Measurements from ENCODE around the gene MKNK1.

Gene MKNK1

DNA sequence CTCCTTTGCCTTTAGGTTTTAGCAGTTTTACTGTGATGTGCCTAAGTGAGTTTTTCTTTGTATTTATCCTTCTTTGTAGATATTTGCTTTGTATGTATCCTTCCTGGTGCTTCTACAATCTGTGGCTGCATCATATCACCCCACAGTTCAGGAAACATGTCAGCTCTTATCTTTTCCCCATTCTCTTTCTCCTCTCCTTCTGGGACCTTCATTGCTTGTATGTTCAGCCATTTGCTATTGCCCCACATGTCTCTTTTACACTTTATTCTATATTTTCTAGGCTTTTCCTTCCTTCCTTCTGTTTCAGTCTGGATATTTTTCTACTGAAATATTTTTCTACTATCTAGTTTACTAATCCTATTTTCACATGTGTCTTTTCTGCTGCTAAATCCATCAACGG lies 67.5 kb downstream of the MKNK1 start:
- no peak for DNase-seq

DNA sequence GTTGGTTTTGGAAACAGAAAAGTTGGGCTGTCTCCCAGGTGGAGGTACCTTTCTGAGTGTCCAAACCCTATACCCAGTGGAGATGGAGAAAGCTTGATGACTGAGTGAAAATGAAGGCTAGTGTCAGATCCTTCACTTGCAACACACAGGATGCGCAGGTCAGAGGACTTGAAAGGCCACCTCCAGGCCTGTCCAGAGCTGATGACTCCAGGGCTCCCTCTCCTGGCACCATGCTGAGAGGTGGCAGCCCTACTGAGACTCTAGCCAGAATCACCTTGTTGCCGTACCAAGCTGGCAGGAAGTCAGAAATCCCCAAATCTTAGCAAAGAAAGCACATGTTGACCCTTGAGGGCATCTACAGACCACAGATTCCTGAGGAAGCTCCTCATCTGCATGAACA lies 69.0 kb downstream of the MKNK1 start:
- DNase-seq = peak; percentile 35

DNA sequence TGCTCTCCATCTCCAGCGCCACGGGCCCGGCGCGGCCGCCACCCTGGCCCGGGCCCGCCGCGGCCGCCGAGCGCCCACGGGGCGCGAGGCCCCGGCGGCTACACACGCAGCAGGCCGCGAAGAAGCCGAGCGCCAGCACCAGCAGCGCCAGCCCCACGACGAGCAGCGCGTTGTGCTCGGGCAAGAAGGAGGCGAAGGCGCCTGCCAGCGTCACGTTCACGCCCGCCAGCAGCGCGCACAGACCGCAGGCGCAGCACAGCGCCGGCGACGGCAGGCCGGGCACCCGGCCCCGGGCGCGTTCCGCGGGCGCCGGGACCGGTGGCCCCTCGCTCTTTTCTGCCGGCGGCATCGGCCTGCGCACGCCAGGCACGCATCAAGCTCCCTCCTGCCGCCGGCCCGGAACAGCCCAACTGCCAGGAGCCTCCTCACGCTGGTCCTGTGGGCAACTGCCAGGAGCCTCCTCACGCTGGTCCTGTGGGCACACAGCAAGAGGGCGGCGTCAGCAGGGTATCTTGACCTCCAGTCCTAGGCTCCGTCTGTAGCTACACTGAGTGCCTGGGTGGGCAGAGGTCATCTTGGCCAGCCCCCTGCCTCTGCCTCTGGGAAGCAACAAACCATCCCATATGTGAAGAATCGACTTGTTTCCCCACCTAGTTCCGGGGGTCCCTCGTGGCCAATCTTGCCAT lies 70.7 kb downstream of the MKNK1 start:
- peak; percentile 13 for DNase-seq

- DNase-seq = peak; percentile 38
These were observed 71.4 kb downstream of the MKNK1 start for GRCh38 chr1:46532498-46533178.

DNA sequence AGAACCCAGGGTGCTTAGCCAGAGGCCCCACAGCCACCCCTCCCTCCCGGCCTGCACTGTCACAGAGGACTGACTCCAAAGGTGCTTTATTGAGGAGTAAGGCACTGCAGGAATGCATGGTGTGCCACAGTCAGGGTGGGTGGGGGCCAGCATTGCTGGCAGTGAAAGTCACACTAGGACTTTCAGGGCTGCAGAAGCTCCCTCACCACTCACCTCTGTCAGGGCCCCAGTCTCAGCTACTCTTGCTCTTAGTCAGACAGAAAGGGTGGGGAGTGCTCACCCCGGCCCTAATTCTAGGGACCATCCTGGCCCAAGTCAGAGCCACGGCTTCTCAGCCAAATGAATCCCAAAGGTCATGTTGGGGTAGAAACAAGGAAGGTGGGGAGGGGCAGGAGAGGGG lies 72.0 kb downstream of the MKNK1 start:
- no peak for DNase-seq

GRCh38 chr1:46530791-46531409 lies 73.2 kb downstream of the MKNK1 start:
- DNase-seq = peak; percentile 27

GRCh38 chr1:46530311-46530710 lies 73.8 kb downstream of the MKNK1 start:
- no peak for DNase-seq

- no peak for DNase-seq
These were observed 74.9 kb downstream of the MKNK1 start for GRCh38 chr1:46529031-46529630.

- peak; percentile 54 for DNase-seq
These were observed 75.6 kb downstream of the MKNK1 start for GRCh38 chr1:46528297-46528955.

- peak; percentile 72 for DNase-seq
These were observed 76.4 kb downstream of the MKNK1 start for GRCh38 chr1:46527474-46528296.

DNA sequence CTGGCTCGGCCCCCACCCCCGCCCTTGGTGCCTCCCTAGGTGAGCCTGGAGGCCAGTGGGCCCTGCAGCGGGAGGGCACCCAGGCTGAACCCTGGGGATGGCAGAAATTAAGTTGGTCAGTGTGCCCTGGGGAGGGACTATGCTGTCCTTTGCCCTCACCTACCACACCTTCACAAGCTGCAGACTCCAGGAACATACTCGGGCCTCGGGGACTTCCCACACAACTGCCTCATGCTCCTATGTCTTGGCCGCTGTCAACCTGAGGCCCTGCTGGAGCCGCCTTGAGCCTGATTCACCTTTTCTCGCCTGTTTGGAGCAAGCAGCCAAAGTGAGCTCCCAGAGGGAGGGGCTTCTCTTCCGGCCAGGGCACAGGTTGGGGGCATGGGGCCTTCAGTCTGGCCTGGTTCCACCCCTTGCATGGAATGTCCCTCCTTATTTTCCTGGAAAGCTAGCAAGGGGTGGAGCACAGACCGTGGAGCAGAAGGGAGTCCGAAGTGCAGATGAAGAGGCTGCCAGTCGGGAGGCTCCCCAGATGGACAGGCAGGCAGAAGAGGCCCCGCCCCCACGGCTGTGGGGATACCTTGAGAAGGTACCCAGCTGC lies 77.3 kb downstream of the MKNK1 start:
- no peak for DNase-seq

DNA sequence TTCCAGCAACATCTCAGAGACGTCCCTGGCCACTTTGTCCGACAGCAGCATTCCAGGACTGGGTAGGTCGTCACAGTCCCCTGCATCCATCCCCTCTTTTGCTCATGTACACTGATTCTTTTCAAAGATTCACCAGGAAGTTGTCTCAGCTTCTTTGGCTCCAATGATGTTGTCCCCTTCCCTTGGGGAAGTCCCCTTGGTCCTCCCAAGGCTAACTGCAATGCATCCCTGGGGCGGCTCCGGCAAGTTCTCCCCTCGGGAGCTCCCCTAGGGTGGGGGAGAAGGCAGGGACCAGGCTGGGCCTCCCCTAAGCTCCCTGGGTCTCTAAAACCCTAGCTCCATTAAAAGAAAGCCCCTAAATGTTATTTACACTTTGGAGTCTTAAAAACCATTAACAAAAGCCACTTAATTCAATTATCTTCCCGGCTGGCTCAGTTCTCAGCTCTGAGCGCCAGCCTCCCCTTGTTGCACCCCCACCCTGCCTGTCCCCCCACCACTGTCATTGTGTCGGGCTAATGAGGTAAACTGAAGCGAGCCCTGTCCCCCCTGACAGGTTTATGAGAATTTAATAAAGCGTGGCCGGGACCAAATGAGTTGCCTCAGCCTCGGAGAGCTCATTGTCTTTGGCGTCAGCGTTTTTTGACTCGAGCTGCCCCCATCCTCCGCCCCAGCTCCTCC lies 77.9 kb downstream of the MKNK1 start:
- no peak for DNase-seq

DNA sequence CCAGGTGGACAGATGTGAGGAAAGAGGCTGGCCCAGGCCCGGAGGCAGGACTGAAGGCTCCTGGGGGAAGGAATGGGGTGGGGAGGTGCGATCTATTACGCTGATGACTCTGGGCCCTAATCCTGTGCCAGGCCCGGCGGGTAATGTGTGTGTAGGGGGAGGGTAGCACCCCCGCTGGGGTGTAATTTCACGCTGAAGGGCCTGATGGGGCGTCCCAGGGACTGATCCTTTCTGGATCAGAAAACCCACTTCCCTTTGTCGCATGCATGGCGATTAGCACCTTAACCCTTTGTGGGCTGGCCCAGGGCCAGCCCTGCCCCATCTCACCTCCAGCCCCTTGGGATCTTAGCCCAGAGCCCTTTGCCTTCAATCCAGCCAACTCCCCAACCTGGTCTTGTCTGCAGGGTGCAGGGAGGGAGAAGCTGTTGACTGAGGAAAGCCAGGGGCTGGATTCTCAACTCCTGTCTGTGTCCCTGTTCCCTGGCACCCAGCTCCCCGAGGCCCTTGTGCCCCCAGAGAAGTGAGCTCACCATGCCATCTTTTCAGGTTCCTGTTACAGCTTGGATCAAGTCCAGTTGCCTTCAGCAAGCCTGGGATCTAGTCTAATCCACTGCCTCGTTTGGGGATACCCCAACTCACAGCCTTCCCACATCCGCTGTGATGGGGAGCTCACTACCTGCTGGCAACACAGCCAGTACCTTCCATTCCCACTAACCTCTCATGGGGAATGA lies 78.7 kb downstream of the MKNK1 start:
- DNase-seq = no peak

- DNase-seq = no peak
These were observed 79.2 kb downstream of the MKNK1 start for GRCh38 chr1:46524843-46525242.

DNA sequence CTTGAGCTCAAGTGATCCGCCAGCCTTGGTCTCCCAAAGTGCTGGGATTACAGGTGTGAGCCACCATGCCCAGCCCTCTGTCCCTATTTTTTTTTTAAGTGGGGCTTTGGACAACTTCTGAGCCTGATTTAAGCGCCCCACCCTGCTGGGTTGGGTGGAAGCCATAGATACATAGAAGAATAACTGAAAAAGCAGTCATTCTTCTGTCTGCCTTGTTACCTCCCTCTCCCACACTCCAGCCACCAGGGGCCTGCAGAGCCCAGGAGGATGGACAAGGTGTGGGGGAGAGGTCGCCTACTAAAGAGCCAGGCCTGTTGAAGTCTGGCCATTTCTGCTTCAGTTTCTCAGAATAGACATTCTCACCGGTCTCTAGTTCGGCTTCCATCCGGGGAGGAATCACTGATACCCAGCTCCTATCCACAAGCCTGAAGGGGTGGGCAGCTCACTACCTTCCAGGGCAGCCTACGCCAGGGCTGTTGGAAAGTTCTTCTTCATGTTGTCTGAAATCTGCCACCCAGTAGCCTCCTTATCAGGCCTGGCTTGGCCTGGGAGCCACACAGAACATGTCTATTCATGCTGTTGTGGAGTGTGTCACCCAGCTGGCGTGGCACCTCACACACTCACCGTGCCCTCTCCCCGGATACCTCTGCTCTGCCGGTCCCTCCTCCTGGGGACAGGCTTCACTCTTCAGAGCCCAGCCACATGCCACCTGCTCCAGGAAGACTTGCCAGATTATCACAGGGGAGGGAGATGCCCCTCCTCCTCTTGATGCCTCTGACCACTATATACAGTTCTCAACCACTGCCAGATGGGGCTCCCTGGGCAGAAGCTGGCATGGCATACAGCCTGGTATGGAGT lies 80.3 kb downstream of the MKNK1 start:
- no peak for DNase-seq

GRCh38 chr1:46522969-46523320 lies 81.1 kb downstream of the MKNK1 start:
- DNase-seq = no peak

DNA sequence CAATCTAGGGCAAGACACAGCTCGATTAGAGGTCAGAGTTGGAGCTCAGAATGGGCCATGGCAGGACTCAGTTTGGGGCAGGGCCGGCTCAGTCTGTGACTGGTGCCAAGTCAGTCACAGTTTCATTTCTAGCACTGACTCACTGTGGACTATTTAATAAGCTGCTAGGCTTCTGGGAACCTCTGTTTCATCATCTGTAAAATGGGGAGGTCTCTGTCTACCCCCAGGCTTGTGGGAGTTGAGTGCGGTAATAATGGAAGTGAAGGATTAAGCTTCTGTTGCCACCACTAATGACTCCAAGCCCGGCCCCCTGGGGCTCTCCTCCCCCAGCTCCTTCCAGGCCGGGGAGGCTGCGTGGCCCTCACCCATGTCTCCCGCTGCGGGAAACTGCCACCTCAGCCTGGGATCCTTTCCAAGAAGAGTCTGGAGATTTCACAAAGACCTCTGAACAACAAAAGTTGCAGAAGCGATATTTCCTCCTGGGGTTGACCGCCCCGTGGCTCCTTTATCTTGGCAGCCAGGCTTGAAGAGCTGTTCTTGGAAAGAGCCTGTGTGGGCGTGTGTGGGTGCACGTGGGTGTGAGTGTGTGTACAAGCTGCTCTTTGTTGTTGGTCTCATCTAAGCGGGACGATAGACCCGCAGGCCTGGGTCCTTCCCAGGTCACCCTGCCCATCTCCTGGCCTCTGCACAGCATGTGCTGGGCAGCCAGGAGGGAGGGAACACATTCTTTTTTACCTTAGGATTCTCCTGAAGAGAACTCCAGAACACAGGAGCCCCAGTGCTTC lies 81.7 kb downstream of the MKNK1 start:
- no peak for DNase-seq

DNA sequence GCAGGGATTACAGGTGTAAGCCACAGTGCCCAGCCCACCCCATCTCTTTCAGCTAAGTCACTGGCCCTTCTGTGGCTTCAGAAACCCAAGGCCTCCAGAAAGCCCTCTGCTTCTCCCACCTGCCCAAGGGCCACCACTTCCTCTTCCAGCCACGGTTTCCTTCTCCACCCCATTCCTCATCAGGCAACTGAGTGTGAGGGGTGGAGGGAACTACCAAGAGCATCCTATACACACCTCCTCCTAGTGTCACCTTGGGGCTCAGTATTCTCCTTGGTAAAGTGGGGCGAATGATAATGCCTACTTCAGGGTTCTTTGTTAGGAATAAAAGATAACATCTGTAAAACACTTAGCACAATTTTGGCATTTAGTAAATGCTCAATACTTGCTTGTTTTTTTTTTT lies 82.7 kb downstream of the MKNK1 start:
- no peak for DNase-seq

Data from HCEC 1CT (cell line).